GM12878 (cell line): ENCODE data around the gene FREY1. TPM values are rescaled to one million over a fixed set of nuclear protein-coding genes. Genes with fewer than 3 reads are reported as not detected.

Experiments
- BMI1 ChIP-seq: fragments of 450-650 bp; IDR thresholded peaks from 2 replicates; pipeline ENCODE4 v1.6.1; 2016; ENCODE audit warnings: mild to moderate bottlenecking, moderate library complexity, borderline replicate concordance
- FOXK2 ChIP-seq: fragments of 450-650 bp; IDR thresholded peaks from 2 replicates; pipeline ENCODE4 v1.6.1; 2017; ENCODE audit warnings: mild to moderate bottlenecking, moderate library complexity
- MYC ChIP-seq: IDR thresholded peaks from 2 replicates; pipeline ENCODE4 v1.6.1; 2011; ENCODE audit warnings: mild to moderate bottlenecking, low read length, moderate library complexity, inconsistent platforms; ENCODE audit not compliant: insufficient read depth, insufficient replicate concordance, insufficient read length, severe bottlenecking
- NFYB ChIP-seq: IDR thresholded peaks from 2 replicates; pipeline ENCODE4 v1.6.1; 2011; ENCODE audit warnings: low read depth, mild to moderate bottlenecking, low read length, improper control_type of control experiment, moderate library complexity; ENCODE audit not compliant: insufficient read depth
- SIN3A ChIP-seq: IDR thresholded peaks from 2 replicates; pipeline ENCODE4 v1.6.1; 2012; ENCODE audit warnings: low read depth, low read length, improper control_type of control experiment
- SUZ12 ChIP-seq: fragments of 200-600 bp; sonication (generic); IDR thresholded peaks from one replicate; pipeline ENCODE4 v1.6.1; 2018; ENCODE audit warnings: antibody characterized with exemption, mild to moderate bottlenecking; ENCODE audit not compliant: unreplicated experiment
- polyA plus RNA-seq, 11 experiments: library from polyadenylated mRNA; depleted of rRNA in 4 of 11; unstranded in 6 of 11; stranded (reverse) in 5 of 11; fragments of >200 nt; fragmentation: Nextera tagmentation in 4 of 11; fragmentation: Illumina TruSeq in 1 of 11; extraction: Ambion mirVana in 4 of 11; extraction: Trizol in 1 of 11; gene quantifications; 1 replicate in 1 of 11; 2 replicates in 10 of 11; pipeline versions ENCODE4 v1.2.1 to v1.2.3, GENCODE V29; 2011 to 2016; ENCODE audit warnings: inconsistent platforms in 2 of 11, missing spikeins in 2 of 11, low read depth in 1 of 11
- total RNA-seq, 4 experiments: library from RNA; depleted of rRNA in 3 of 4; stranded (reverse); fragments of >200 nt in 3 of 4; fragmentation: Illumina TruSeq in 1 of 4; extraction: Trizol in 1 of 4; gene quantifications; 2 replicates each; pipeline versions ENCODE4 v1.2.1 to v1.2.3, GENCODE V29; 2013 to 2021
- TF ChIP-seq, protein P1 (sequence below): fragments of 450-650 bp; IDR thresholded peaks from 2 replicates; pipeline ENCODE4 v1.6.1; 2017; ENCODE audit warnings: low read depth, mild to moderate bottlenecking, moderate library complexity
- TF ChIP-seq, protein P2 (sequence below): IDR thresholded peaks from 2 replicates; pipeline ENCODE4 v1.6.1; 2012; ENCODE audit warnings: improper control_type of control experiment, low read depth, low read length; ENCODE audit not compliant: insufficient replicate concordance

Gene FREY1
- total and polyA plus RNA-seq, 10 of the 15 experiments (the other 5 are each of a cell fraction or from before 2014, with no cell fraction given), result 0.13 to 1.7 (median 0.39) TPM; not detected in 3

GRCh38 chr11:45887587-45887986, 19.5 kb downstream of the FREY1 start (continued):
- TF ChIP-seq, protein P1, sequence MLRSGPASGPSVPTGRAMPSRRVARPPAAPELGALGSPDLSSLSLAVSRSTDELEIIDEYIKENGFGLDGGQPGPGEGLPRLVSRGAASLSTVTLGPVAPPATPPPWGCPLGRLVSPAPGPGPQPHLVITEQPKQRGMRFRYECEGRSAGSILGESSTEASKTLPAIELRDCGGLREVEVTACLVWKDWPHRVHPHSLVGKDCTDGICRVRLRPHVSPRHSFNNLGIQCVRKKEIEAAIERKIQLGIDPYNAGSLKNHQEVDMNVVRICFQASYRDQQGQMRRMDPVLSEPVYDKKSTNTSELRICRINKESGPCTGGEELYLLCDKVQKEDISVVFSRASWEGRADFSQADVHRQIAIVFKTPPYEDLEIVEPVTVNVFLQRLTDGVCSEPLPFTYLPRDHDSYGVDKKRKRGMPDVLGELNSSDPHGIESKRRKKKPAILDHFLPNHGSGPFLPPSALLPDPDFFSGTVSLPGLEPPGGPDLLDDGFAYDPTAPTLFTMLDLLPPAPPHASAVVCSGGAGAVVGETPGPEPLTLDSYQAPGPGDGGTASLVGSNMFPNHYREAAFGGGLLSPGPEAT, result no peak
- no peak for TF ChIP-seq SUZ12
- TF ChIP-seq SIN3A, result no peak
- no peak for TF ChIP-seq BMI1
- TF ChIP-seq MYC, result no peak
- no peak for TF ChIP-seq FOXK2
- TF ChIP-seq NFYB, result no peak
- TF ChIP-seq, protein P2, sequence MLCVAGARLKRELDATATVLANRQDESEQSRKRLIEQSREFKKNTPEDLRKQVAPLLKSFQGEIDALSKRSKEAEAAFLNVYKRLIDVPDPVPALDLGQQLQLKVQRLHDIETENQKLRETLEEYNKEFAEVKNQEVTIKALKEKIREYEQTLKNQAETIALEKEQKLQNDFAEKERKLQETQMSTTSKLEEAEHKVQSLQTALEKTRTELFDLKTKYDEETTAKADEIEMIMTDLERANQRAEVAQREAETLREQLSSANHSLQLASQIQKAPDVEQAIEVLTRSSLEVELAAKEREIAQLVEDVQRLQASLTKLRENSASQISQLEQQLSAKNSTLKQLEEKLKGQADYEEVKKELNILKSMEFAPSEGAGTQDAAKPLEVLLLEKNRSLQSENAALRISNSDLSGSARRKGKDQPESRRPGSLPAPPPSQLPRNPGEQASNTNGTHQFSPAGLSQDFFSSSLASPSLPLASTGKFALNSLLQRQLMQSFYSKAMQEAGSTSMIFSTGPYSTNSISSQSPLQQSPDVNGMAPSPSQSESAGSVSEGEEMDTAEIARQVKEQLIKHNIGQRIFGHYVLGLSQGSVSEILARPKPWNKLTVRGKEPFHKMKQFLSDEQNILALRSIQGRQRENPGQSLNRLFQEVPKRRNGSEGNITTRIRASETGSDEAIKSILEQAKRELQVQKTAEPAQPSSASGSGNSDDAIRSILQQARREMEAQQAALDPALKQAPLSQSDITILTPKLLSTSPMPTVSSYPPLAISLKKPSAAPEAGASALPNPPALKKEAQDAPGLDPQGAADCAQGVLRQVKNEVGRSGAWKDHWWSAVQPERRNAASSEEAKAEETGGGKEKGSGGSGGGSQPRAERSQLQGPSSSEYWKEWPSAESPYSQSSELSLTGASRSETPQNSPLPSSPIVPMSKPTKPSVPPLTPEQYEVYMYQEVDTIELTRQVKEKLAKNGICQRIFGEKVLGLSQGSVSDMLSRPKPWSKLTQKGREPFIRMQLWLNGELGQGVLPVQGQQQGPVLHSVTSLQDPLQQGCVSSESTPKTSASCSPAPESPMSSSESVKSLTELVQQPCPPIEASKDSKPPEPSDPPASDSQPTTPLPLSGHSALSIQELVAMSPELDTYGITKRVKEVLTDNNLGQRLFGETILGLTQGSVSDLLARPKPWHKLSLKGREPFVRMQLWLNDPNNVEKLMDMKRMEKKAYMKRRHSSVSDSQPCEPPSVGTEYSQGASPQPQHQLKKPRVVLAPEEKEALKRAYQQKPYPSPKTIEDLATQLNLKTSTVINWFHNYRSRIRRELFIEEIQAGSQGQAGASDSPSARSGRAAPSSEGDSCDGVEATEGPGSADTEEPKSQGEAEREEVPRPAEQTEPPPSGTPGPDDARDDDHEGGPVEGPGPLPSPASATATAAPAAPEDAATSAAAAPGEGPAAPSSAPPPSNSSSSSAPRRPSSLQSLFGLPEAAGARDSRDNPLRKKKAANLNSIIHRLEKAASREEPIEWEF, result no peak
- TF ChIP-seq, all 136 proteins: peak for 0
